Left ventricle myocardium inferior (tissue), 1 donor: Measurements from ENCODE around the gene LAG3. TPM values are rescaled to one million over a fixed set of nuclear protein-coding genes. Genes with fewer than 3 reads are reported as not detected.

Experiments
- DNase-seq: peaks from one replicate; pipeline ENCODE4 v3.0.0-alpha.2; 2020
- H3K27ac ChIP-seq: fragments of 200-600 bp; replicated peaks from 2 replicates; pipeline ENCODE4 v1.8.0; 2021
- H3K27me3 ChIP-seq: fragments of 200-600 bp; 2 replicates; pipeline ENCODE4 v1.8.0; 2021; ENCODE audit warnings: low read depth
- H3K36me3 ChIP-seq: fragments of 200-600 bp; 2 replicates; pipeline ENCODE4 v1.8.0; 2021
- H3K4me1 ChIP-seq: fragments of 200-600 bp; 2 replicates; pipeline ENCODE4 v1.8.0; 2021
- H3K4me3 ChIP-seq: fragments of 200-600 bp; 2 replicates; pipeline ENCODE4 v1.8.0; 2021; ENCODE audit warnings: mild to moderate bottlenecking, moderate library complexity
- H3K9me3 ChIP-seq: fragments of 200-600 bp; replicated peaks from 2 replicates; pipeline ENCODE4 v1.8.0; 2021
- intact Hi-C: fragments of 100-400 bp; cut with micrococcal nuclease; formaldehyde crosslinking; loops from one replicate; pipeline ENCODE4 v1.11.0; 2022
- total RNA-seq: library from RNA; stranded (reverse); fragmentation: NEBNext Ultra II Directional; extraction: Animal tissue kit (Norgen Biotek cat#: 25700); gene quantifications from one replicate; pipeline ENCODE4 v1.2.1, GENCODE V29; 2021
- TF ChIP-seq, protein P1 (sequence below): fragments of 200-600 bp; IDR thresholded peaks from 2 replicates; pipeline ENCODE4 v1.8.0; 2021; ENCODE audit warnings: antibody characterized with exemption, mild to moderate bottlenecking, borderline replicate concordance
- donor health status: DM: no; HTN: yes; CAD: no; lungs with severe emphysema.

The LAG3 gene
- total RNA-seq, 1 donor from 2014 or later = not detected

DNA sequence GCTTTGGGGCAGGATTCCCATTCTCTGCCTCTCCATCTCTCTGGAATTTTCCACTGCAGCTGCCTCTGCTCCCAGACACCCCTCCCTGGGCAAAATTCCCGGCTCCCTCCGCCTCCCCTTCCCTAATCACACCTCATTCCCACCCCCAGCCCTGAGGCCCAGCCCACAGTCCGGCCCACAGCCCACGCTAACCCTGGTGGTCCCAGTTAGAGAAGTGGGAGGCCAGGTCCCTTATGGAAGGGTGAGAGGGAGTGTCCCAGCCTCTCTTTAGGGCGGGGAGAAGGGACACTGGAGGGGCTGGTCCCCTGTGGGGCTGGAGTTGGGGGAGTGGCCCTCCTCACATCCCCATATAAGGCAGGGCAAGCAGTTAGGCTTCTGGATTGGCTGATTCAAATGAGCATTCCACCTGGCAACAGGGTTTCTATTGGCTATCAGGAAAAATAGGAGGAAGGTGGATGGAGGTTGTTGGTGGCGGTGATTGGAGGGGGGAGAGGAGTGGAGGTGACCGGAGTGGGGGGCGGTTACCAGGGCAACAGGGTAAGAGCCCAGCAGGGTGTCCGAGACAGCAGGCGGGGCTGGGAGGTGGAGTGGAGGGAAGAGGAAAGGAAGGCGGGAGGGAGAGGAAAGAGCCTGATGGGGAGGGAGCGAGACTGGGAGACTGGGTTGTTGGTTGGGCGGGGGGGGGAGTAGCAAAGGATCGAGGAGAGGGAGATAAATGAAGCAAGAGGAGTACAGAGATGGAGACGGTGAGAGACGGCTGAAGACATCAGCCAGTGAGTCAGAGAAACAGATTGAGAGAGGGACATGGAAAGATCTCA lies 8.1 kb upstream of the LAG3 start:
- H3K4me1 ChIP-seq = peaks cover 53% of the 10 kb centered on the region
- H3K36me3 ChIP-seq = no peaks in the 10 kb centered on the region
- TF ChIP-seq, protein P1, sequence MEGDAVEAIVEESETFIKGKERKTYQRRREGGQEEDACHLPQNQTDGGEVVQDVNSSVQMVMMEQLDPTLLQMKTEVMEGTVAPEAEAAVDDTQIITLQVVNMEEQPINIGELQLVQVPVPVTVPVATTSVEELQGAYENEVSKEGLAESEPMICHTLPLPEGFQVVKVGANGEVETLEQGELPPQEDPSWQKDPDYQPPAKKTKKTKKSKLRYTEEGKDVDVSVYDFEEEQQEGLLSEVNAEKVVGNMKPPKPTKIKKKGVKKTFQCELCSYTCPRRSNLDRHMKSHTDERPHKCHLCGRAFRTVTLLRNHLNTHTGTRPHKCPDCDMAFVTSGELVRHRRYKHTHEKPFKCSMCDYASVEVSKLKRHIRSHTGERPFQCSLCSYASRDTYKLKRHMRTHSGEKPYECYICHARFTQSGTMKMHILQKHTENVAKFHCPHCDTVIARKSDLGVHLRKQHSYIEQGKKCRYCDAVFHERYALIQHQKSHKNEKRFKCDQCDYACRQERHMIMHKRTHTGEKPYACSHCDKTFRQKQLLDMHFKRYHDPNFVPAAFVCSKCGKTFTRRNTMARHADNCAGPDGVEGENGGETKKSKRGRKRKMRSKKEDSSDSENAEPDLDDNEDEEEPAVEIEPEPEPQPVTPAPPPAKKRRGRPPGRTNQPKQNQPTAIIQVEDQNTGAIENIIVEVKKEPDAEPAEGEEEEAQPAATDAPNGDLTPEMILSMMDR = no peak
- H3K27ac ChIP-seq = peak overlapping the region; percentile 97
- intact Hi-C loops = no loop called here
- no peaks in the 10 kb centered on the region for H3K27me3 ChIP-seq
- DNase-seq = peak; percentile 93
- no peaks in the 10 kb centered on the region for H3K9me3 ChIP-seq
- peak overlapping the region; percentile 92 for H3K4me3 ChIP-seq

DNA sequence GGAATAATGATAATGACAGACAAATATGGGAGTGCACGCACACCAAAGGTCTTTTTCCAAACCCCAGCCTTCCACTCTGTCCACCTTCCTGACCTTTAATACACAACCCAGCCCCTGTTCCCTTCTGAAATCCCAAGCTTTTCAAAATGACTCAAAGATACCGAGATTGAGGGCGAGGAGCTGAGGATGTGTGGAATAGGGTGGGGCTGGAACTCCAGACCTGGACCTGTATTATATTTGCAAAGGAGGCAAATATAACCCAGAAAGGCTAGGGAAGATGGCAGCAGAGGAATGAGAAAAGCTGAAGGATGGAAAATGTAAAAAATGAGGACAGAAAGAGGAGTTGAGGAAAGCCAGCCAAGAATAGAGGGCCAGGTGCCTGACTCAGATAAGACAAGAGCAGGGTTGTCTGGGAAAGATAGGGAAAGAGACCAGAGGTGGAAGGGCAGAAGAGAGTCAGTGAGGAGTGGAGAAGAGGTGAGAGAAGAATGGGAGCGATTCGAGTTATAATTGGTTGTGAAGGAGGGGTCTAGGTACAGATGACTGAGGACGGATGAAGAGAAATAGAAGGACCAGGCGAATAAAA lies 7.2 kb upstream of the LAG3 start:
- no peaks in the 10 kb centered on the region for H3K9me3 ChIP-seq
- no peak for DNase-seq
- intact Hi-C loops = no loop called here
- peaks cover 60% of the 10 kb centered on the region for H3K4me1 ChIP-seq
- H3K4me3 ChIP-seq = peak overlapping the region; percentile 92
- TF ChIP-seq, protein P1 = no peak
- no peaks in the 10 kb centered on the region for H3K27me3 ChIP-seq
- H3K27ac ChIP-seq = peak overlapping the region; percentile 97
- peaks cover 9% of the 10 kb centered on the region for H3K36me3 ChIP-seq

DNA sequence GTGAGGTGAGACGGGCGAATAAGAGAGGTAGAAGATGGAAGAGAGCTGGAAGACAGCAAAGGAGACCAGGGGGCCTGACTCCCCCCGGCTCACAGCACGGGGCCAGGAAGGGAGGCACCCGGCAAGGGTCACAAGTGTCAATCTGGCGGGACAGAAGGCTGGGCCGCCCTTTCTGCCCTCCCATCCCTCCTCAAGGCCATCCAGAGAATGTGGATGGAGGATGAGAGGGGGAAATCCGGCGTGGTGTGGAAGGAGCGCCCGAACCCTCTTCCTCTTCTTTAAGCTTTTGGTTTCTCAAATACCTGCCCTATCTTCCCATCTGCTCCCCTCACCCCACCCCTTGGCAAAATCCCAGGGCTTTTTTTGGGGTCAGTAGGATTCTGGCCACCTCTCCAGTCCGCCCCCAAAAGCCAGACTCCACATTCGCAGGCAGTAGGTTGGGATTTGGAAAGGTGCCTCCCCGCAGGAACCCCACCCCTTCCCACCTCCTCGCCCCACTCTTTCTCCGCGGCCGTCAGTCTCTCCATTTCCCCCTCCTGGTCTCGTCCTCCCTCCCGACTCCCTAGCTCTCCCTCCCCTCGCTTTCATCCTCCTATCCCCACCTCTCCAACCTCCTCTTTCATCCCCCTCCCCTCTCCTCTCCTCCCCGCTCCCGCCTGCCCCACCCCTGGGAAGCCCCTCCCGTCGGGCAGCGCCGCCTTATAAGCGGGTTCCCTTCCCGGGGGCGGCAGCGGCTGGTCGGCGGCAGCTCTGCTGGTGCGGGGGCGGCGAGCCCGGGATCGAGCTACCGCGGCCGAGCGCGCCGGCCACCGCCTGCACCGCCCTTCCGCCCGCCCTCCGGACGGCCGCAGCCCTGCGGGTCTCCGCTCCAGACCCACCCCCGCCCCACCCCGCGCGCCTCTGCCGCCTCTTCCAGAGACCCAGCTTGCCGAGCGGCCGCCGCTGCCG lies 6.4 kb upstream of the LAG3 start, which contains the start of gene PTMS:
Gene PTMS (plus strand): TSS at position 730 of the 948 bp plus-strand sequence. CDS start 343 bp downstream, outside the sequence.
- no peaks in the 10 kb centered on the region for H3K9me3 ChIP-seq
- intact Hi-C loops = no loop called here
- H3K4me1 ChIP-seq = peaks cover 63% of the 10 kb centered on the region
- TF ChIP-seq, protein P1 = no peak
- peak within 1 kb of the TSS; percentile 97 for H3K27ac ChIP-seq
- DNase-seq = peak; percentile 86
- peaks cover 13% of the 10 kb centered on the region for H3K36me3 ChIP-seq
- H3K27me3 ChIP-seq = no peaks in the 10 kb centered on the region
- H3K4me3 ChIP-seq = peak within 1 kb of the TSS; percentile 92

DNA sequence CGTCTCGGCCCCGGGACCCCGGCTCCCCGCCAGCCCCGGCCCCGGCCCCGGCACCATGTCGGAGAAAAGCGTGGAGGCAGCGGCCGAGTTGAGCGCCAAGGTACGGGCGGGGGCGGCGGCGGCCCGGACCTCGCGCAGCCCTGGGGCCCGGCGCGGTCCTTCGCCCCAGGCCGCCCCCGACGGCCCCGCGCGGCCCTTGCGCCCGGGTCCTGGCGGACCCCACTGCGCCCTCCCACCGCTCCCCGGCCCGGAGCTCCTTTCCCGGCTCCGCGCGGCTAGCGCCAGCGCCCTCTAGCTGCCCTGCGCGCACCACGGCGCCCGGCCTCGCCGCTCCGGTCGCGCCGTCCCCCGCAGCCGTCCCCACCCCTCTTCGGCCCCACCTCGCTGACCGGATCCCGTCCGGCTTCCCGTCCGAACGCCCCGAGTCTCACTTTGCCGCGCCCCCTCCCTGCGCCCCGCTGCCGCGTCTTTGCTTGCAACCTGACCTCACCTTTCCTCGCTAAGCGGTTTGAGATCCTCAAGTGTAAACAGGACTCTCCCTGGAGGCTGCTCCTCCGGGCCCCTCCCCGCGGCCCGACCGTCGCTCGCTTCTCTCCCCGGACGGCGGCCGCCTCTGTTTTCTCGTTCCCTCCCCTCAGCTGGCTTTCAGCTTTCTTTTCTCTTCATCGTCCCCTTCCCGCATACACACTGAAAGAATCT lies 5.5 kb upstream of the LAG3 start:
- Histone ChIP-seq H3K9me3 (no peaks in the 10 kb centered on the region), H3K36me3 (peaks cover 13% of the 10 kb centered on the region), H3K27me3 (no peaks in the 10 kb centered on the region), H3K27ac (peak overlapping the region; percentile 97), H3K4me3 (peak overlapping the region; percentile 92), H3K4me1 (peaks cover 69% of the 10 kb centered on the region)
- peak; percentile 85 for DNase-seq
- intact Hi-C loops = no loop called here
- TF ChIP-seq, protein P1 = peak; percentile 88
